Colonic mucosa (tissue), 4 donors: Measurements from ENCODE around the gene RAB40B. TPM values are rescaled to one million over a fixed set of nuclear protein-coding genes. Genes with fewer than 3 reads are reported as not detected.

ENCODE experiments used
- DNase-seq: peaks from one replicate; pipeline ENCODE4 v3.0.0-alpha.2; 2020
- H3K27ac ChIP-seq: fragments of 200-600 bp; one replicate; pipeline ENCODE4 v1.8.0; 2021
- H3K27me3 ChIP-seq: fragments of 200-600 bp; one replicate; pipeline ENCODE4 v1.8.0; 2021
- H3K36me3 ChIP-seq: fragments of 200-600 bp; one replicate; pipeline ENCODE4 v1.8.0; 2021
- H3K4me1 ChIP-seq: fragments of 200-600 bp; one replicate; pipeline ENCODE4 v1.8.0; 2021; ENCODE audit warnings: mild to moderate bottlenecking
- H3K4me3 ChIP-seq: fragments of 200-600 bp; one replicate; pipeline ENCODE4 v1.8.0; 2021
- H3K9ac ChIP-seq, 2 donors: one replicate each; pipeline ENCODE4 v1.7.0; 2013; ENCODE audit warnings: control low read depth in 2 of 2, low read depth in 2 of 2, low read length in 2 of 2
- H3K9me3 ChIP-seq: fragments of 200-600 bp; one replicate; pipeline ENCODE4 v1.8.0; 2021
- intact Hi-C: fragments of 100-400 bp; cut with DNase I; formaldehyde crosslinking; loops from one replicate; pipeline ENCODE4 v1.14.1; 2022
- total RNA-seq, 2 donors: library from RNA; stranded (reverse); fragmentation: NEBNext Ultra II Directional in 1 of 2; extraction: Animal tissue kit (Norgen Biotek cat#: 25700) in 1 of 2; gene quantifications; one replicate each; pipeline ENCODE4 v1.2.1, GENCODE V29; 2021
- TF ChIP-seq, protein P1 (sequence below): fragments of 200-600 bp; IDR thresholded peaks from one replicate; pipeline ENCODE4 v1.8.0; 2022; ENCODE audit warnings: antibody characterized with exemption, mild to moderate bottlenecking
- donor health status: healthy.
- donor health status: DM: no; HTN: no; CAD: no.
- donor health status: DM: no; HTN: no; CAD: no.

The RAB40B gene
- total RNA-seq, 2 donors from 2014 or later = 34.7 to 35.8 TPM

DNA sequence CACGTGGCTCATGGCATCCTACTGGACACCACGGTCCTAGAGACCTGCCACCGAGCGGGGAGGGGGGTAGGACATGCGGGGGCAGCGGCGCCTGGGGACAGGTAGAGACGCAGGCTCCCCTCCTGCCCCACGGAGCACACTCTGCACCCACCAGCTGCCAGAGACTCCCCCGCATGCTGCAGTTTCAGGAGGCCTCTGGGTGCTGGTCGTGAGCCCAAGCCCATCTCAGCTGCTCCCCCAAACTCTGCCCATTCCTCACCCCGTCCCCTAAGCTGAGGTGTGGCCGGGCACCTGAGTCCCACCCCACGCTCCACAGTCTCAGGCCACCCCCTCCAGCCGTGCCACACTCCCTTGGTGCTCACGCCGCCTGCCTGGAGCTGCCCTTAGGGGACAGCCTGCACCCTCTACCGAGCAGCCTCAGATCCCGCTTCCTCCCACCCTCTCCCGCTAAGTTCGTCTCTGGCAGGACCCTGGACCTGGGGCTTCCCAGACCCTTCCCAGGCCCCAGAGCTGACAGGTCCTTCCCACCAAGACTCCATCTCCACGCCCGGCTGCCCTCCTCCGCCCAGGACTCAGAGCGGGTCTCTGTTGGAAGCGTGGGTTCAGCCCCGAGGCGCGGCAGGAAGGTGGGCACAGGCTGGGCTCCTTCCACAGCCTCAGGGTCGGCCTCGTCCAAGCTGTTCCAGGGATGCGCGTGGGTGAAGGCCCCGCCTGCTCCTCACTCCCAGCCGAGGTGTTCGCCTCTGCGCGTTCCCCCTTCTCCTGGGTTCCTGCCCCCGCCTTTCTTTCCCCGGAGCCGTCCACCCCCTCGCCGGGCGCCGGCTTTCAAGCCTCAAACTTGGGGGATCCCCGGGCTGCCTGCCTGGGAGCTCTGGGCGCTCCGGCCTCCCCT, 1.3 kb downstream of the RAB40B start:
- H3K27me3 ChIP-seq = no peaks in the 10 kb centered on the region
- intact Hi-C loops = no loop called here
- no peak overlapping the region for H3K27ac ChIP-seq
- no peaks in the 10 kb centered on the region for H3K36me3 ChIP-seq
- TF ChIP-seq, protein P1, sequence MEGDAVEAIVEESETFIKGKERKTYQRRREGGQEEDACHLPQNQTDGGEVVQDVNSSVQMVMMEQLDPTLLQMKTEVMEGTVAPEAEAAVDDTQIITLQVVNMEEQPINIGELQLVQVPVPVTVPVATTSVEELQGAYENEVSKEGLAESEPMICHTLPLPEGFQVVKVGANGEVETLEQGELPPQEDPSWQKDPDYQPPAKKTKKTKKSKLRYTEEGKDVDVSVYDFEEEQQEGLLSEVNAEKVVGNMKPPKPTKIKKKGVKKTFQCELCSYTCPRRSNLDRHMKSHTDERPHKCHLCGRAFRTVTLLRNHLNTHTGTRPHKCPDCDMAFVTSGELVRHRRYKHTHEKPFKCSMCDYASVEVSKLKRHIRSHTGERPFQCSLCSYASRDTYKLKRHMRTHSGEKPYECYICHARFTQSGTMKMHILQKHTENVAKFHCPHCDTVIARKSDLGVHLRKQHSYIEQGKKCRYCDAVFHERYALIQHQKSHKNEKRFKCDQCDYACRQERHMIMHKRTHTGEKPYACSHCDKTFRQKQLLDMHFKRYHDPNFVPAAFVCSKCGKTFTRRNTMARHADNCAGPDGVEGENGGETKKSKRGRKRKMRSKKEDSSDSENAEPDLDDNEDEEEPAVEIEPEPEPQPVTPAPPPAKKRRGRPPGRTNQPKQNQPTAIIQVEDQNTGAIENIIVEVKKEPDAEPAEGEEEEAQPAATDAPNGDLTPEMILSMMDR = no peak
- peak overlapping the region; percentile 80 for H3K4me3 ChIP-seq
- no peak for DNase-seq
- peak overlapping the region; percentile 46 to 68 for H3K9ac ChIP-seq
- peaks cover 9% of the 10 kb centered on the region for H3K4me1 ChIP-seq
- H3K9me3 ChIP-seq = no peaks in the 10 kb centered on the region

DNA sequence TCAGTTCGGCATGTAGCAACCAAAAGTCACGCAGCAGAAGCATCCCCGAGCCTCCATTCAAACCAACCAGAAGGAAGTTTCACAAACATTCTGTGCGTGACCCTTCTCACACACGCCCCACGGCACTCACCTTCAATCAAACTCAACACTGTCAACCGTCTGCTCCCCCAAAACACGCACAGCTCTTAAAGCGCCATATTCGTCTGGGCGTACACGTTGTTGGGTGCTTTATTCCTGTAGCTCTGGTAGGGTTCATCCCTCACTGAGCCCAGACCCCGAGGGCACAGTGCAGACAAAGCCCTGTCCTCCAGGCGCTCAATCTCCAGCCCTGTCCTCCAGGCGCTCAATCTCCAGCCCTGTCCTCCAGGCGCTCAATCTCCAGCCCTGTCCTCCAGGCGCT, 2.2 kb downstream of the RAB40B start:
- Histone ChIP-seq H3K27ac (no peak overlapping the region), H3K27me3 (no peaks in the 10 kb centered on the region), H3K9me3 (no peaks in the 10 kb centered on the region), H3K4me3 (no peak overlapping the region), H3K9ac (no peak overlapping the region), H3K4me1 (peaks cover 4% of the 10 kb centered on the region), H3K36me3 (no peaks in the 10 kb centered on the region)
- no peak for DNase-seq
- intact Hi-C loops = no loop called here
- TF ChIP-seq, protein P1 = no peak

DNA sequence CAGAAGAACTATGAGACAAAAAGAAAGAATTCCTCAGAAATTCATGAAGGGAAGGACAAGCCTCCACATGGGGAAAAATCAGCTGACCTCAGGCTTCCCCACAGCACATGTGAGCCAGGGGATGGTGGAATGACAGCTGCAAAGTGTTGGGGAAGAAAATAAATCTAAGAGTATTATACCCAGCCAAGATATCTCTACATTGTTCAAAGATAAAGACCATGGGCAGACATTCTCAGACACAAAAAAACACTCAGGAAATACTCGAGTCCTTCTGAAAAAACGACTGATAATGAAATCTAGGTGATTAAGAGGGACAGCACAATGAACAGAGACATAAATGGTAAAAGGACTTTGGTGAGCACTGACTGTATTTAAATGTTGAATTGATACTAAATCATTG, 3.9 kb downstream of the RAB40B start:
- DNase-seq = no peak
- intact Hi-C loops = no loop called here
- Histone ChIP-seq H3K36me3 (no peaks in the 10 kb centered on the region), H3K4me3 (no peak overlapping the region), H3K4me1 (peaks cover 4% of the 10 kb centered on the region), H3K27me3 (no peaks in the 10 kb centered on the region), H3K9ac (no peak overlapping the region), H3K27ac (no peak overlapping the region), H3K9me3 (no peaks in the 10 kb centered on the region)
- TF ChIP-seq, protein P1 = no peak

DNA sequence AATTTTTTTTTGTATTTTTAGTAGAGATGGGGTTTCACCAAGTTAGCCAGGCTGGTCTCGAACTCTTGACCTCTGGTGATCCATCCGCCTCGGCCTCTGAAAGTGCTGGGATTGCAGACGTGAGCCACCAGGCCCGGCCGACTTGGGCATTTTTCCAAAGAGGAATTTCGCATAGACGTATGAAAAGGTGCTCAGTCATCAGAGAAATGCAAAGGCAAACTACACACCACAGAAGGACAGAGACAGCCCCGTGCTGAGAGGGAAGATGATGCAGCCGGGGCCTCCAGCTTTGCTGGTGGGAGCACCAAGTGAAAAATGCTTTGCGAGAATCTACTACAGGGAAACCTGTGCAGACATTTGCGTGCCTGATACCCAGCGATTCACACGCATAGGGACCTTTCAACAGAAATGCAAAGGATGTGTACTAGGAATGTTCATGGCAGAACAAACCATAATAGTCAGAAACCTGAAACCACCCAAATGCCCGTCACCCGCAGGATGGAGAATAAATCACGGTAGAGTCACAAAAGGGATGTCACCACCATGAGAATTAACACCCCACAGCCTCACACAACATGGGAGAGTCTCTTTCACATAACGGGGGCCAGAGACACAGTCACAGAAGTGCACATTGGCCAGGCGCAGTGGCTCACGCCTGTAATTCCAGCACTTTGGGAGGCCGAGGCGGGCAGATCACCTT, 5.2 kb downstream of the RAB40B start:
- TF ChIP-seq, protein P1 = no peak
- Histone ChIP-seq H3K36me3 (no peaks in the 10 kb centered on the region), H3K4me3 (no peak overlapping the region), H3K27me3 (no peaks in the 10 kb centered on the region), H3K27ac (no peak overlapping the region), H3K9ac (no peak overlapping the region), H3K9me3 (no peaks in the 10 kb centered on the region), H3K4me1 (no peaks in the 10 kb centered on the region)
- intact Hi-C loops = no loop called here
- DNase-seq = no peak

DNA sequence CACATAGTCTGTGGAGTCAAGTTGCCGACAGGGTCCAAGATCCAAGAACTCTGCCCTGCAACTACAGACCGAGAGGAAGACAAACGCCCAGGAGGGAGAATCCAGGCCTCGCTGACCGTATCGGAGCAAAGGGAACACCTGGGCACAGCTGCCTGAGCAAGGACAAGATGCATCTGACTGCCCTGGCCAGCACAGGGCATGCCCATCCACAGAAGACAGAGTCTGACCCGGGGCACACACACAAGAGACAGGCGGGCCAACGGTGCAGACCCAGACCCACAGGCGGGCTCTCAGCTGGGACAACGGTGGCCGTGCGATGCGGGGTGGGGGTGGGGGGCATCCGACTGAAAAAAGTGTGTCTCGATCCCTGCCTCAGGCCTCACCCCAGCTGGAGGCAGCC, 6.2 kb downstream of the RAB40B start:
- no peak overlapping the region for H3K27ac ChIP-seq
- no peaks in the 10 kb centered on the region for H3K27me3 ChIP-seq
- TF ChIP-seq, protein P1 = no peak
- H3K9me3 ChIP-seq = no peaks in the 10 kb centered on the region
- H3K9ac ChIP-seq = no peak overlapping the region
- intact Hi-C loops = no loop called here
- DNase-seq = no peak
- no peaks in the 10 kb centered on the region for H3K4me1 ChIP-seq
- H3K4me3 ChIP-seq = no peak overlapping the region
- no peaks in the 10 kb centered on the region for H3K36me3 ChIP-seq
